Stimulated activated CD4-positive, alpha-beta T cell treated with anti-CD3 and anti-CD28 coated beads, Interleukin-4, amount 100 ng/mL, for 1 hour (primary cell): ENCODE data around the gene PLEKHM1.
"Not testable (repeated sequence)": the region's sequence is repeated elsewhere in the genome, so short reads cannot be mapped to it uniquely, and the experiment has no call there.

Source experiments
- DNase-seq: peaks from one replicate; pipeline ENCODE4 v3.0.0-alpha.2; 2020

The PLEKHM1 gene

GRCh38 chr17:45460422-45460821, 30.1 kb downstream of the PLEKHM1 start:
- not testable (repeated sequence) for DNase-seq

DNA sequence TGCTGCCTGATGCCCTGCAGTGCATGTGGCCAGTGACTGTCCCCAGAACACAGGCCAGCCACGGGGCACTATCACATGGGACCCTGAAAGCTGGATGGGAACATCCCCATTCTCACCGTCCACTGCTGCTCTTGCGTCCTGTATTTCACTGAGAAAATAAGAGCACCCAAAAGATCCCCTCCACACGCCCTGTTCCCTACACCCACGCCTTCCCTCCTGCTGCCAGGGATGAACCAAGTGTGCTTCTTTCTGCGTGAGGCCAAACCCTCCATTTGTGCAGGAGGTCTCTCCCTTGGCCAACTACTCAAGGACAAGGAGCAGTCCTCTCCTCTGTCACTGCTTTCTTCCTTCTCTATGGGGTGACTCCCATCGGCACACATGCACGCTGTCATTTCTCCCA, 36.2 kb downstream of the PLEKHM1 start:
- DNase-seq: not testable (repeated sequence)

- not testable (repeated sequence) for DNase-seq
Observed at GRCh38 chr17:45453731-45454130, 36.8 kb downstream of the PLEKHM1 start.

DNA sequence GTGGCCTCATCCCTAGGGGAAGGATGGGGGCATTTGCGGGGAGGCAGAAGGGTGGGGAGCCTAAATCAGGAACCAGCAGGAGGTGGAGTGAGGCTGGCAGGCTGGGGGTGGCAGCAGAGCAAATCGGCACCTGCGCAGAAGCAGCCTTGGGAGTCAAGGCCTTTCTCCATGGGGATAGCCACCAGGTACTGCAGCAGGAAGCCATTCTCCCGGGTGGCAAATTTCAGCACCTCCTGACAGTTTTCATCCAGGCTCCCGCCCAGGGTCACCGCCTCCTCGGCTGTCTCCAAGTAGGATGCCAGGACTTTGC, 37.3 kb downstream of the PLEKHM1 start:
- DNase-seq: not testable (repeated sequence)

GRCh38 chr17:45452329-45453224, 37.9 kb downstream of the PLEKHM1 start:
- DNase-seq: not testable (repeated sequence)

- DNase-seq: not testable (repeated sequence)
Observed at GRCh38 chr17:45451660-45452059, 38.9 kb downstream of the PLEKHM1 start.

DNA sequence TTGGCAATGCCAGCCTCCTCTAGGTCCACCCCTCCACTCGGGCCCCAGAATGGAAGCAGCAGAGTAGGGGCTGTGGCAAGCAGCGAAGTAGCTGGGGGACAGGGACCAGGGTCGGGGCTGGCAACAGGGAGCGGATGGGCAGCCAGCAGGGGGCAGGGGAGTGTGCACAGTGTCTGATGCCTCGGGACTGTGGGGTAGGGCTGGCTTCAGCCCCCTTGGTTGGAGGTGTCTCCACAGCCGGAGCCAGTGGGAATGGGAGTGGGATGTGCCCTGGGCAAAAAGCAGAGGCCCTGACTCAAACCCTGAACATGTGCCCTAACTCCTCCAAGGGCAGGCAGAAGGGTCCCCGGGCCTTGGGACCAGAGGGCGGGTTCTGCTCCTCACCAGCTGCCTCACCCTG, 39.4 kb downstream of the PLEKHM1 start:
- DNase-seq: no peak

DNA sequence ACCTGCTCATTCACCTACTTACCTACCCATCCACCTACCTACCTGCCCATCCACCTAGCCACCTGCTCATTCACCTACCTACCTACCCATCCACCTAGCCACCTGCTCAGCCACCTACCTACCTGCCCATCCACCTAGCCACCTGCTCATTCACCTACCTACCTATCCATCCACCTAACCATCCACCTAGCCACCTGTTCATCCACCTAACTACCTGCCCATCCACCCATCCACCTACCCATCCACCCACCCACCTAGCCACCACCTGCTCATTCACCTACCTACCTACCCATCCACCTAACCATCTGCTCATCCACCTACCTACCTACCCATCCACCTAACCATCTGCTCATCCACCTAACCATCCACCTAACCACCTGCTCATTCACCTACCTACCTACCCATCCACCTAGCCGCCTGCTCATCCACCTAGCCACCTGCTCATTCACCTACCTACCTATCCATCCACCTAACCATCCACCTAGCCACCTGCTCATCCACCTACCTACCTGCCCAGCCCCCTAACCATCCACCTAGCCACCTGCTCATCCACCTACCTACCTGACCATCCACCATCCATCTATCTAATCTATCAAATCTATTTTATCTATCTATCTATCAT, 40.7 kb downstream of the PLEKHM1 start:
- not testable (repeated sequence) for DNase-seq

DNA sequence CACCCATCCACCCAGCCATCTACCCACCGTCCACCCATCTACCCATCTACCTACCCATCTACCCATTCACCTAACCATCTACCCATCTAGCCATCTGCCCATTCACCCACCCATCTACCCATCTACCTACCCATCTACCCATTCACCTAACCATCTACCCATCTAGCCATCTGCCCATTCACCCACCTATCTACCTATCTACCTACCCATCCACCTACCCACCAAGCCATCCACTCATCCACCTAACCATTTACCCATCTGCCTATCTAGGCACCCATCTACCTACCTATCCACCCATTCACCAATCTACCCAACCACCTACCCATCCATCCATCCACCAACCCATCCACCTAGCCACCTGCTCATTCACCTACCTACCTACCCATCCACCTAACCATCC, 41.3 kb downstream of the PLEKHM1 start:
- not testable (repeated sequence) for DNase-seq

GRCh38 chr17:45448483-45448882, 42.0 kb downstream of the PLEKHM1 start:
- DNase-seq: not testable (repeated sequence)

- not testable (repeated sequence) for DNase-seq
Observed at GRCh38 chr17:45448066-45448465, 42.5 kb downstream of the PLEKHM1 start.

GRCh38 chr17:45447650-45448049, 42.9 kb downstream of the PLEKHM1 start:
- DNase-seq: not testable (repeated sequence)

- DNase-seq: not testable (repeated sequence)
Observed at GRCh38 chr17:45446872-45447625, 43.5 kb downstream of the PLEKHM1 start.

DNA sequence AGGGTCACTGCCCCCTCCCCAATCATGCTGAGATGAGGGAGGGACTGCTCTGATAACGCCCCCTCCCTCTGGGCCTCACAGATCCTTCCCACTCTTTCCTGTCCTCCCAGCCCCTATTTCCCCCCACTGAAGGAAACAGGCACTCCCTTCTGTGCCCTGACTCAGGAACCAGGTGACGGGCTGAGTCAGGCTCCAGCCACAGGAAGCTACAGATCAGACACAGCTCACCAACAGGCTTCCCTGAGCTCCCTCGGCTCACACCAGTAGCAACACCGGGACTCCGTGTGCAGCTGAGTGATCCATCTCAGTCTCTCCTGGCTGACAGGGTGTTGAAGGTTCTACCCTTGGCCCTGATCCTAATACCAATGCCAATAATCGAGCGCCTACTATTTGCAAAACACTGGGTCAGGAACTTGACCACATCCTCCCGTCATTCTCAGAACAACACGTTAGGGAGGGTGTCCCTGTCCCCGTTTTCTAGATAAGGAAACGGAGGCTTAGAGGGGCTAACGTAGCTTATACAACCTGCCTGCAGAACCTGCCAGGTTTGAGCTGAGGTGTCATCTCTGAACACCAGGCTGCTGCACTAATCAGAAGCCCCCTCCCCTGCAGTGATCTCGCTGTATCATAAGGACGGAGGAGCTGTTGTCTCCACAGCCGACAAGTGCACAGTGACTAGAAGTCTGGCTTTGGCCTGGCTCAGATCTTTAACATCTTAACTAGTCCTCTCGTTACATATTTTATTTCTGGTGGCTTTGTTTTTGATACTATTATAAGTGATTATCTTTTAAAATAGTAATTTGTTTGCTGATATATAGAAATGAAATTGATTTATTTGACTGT, 44.4 kb downstream of the PLEKHM1 start:
- not testable (repeated sequence) for DNase-seq

DNA sequence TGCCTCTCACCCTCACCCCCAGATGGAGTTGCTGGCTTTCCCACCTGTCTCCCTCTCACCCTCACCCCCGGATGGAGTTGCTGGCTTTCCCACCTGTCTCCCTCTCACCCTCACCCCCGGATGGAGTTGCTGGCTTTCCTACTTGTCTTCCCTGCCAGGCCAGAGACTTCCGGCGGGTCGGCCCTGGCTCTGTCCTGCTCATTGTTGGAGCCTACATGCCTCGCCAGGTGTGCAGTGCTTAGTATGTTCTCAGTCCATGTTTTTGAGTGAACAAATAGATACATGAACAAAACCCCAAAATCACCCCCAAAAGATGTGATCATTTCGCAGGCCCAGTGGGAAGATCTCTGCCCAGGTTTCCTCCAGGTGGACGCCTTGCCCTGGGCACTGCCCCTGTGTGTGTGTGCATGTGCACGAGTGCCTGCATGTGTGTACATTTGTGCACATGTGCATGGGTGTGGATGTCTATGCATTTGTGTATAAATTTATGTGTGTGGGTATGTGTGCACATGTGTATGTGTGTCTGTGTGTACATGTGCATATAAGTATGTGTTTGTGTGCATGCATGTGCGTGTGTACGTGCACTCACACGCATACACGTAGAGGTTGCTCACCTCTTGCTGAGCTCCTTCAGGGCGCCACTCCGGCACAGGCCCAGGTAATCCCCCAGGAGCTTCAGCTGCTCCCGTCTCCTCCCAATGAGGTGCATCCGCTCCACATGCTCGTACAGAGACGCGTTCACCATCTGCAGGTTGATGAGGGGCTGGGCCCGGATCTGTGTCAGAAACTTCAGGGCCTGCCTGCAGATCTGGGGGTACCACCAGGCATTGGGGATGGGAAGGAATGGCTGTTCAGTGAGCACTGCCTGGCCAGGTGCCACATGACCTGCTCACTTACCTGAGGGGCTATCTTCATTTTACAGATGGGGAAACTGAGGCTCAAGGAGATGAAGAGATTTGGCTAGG, 45.4 kb downstream of the PLEKHM1 start:
- not testable (repeated sequence) for DNase-seq

GRCh38 chr17:45444301-45444700, 46.2 kb downstream of the PLEKHM1 start:
- not testable (repeated sequence) for DNase-seq

GRCh38 chr17:45443371-45444260, 46.9 kb downstream of the PLEKHM1 start:
- not testable (repeated sequence) for DNase-seq

DNA sequence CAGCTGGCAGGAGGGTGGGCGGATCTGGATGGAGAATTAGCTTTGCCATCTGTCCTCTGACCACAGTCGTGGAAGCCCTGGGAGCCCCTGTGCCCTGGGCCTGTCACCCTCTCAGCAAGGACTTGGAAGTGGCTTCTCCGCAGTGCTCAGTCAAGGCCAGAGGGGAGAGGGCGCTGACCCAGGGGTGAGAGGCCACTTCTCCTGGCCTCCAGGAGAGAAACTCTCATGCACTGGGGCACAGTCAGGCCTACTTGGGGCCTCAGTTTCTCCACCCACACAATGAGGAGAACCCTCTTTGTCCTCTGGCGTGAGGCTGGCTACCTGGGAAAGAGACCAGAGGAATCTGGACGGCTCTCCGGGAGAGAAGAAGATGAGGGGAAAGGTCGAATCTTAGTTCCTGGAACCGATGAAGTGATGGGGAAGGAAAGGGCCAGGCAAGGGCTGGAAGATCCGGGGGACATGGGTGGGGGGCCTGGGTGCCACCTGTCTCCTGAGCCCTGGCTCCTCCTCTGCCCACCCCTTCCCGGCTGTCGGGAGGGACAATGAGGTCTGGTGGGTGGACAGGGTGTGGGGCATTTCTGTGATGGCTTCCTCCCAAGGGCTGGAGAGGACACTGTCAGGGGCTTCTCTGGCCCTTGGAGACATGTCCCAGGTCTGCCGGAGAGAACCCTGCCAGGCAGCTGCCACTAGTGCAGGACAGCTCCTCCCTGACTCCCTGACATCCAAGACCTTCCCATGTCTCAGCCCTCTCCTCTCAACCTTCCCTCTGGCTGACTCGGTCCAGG, 48.8 kb downstream of the PLEKHM1 start:
- no peak for DNase-seq

DNA sequence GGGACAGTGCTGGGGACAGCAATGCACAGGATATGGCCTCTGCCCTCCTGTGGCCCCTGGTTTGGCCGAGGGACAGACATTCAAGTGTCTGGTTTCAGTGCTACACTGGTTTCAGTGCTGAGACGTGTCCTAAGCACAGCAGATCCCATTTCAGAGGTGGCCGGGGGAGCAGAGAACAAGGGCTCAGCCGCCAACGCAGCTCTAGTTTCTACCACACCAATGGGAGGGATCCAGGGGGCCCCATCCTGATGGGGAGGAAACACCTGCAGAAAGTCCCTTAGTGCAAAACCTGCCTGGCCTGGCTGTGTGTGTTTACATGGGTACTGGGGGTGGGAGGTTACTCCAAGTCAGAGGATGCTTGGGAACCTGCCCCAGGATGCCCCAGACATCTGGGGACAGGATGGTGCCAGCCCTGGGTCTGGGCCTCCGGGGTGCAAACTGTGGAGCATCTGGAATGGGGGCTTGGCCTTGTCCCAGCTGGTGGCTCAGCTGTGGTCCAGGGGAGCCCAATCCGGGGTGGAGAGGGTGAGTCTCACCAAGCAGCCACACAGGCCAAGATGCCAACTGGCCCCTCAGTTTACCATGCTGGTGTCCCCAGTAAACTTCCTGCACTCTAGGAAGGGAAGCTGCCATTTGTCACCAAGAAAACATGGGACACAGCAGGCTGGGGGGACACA, 49.5 kb downstream of the PLEKHM1 start:
- not testable (repeated sequence) for DNase-seq
